ENCODE data around the gene GIGYF2. TPM values are rescaled to one million over a fixed set of nuclear protein-coding genes. Genes with fewer than 3 reads are reported as not detected.

GIGYF2 gene
- total RNA-seq, 1 experiment from 2014 or later, result 60.6 TPM

DNA sequence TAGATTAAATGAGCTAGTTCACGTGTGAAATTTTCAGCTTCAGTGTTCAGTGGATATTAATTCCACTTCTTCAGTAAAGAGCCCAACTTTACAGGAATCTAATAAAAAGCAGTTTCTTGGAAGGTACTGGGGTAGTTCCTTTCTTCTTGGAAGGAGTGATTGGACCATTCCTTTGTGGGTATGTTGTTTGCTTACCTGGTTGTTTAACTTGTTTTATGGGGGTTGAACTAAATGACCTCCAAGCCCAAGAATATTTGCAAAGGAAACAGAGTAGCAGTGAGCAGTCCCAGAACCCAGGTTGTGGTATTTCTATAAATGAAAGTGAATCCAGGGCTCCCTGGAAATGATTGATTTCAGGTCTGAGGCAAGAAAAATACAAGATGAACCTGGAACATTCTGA, 47.8 kb downstream of the GIGYF2 start:
- no peak for ATAC-seq
- DNase-seq (ENCODE audit: low read depth, low spot score), result no peak

More for the DNA sequence above, 47.8 kb downstream of the GIGYF2 start:
- Histone ChIP-seq H4K20me1 (ENCODE audit: insufficient read depth) (no peaks in the 10 kb centered on the region), H3K27me3 (ENCODE audit: insufficient read depth, low read length) (no peaks in the 10 kb centered on the region), H3K4me3 (replicated peaks in 1 of 2; ENCODE audit: low read depth in 1 of 2, low read length in 2 of 2) (no peak overlapping the region), H3K4me2 (ENCODE audit: low read length) (no peak overlapping the region), H3K4me1 (ENCODE audit: control insufficient read depth in 1 of 2, insufficient read depth in 2 of 2, low read length in 2 of 2) (peaks cover 5 to 11% of the 10 kb centered on the region in 2 experiments; a peak in 3 of 4 replicates), H3K79me2 (ENCODE audit: insufficient read depth, low read length) (peaks cover 7% of the 10 kb centered on the region; the same call in 1 of the 2 replicates), H3K36me3 (ENCODE audit: control insufficient read depth in 1 of 2, insufficient read depth in 2 of 2, low read length in 2 of 2) (peaks cover 0 to 8% of the 10 kb centered on the region in 2 experiments; a peak in 3 of 4 replicates), H3K9me2 (ENCODE audit: insufficient read depth) (no peaks in the 10 kb centered on the region), H3K27ac (ENCODE audit: low read depth, low read length) (no peak overlapping the region), H2AFZ (ENCODE audit: low read depth, low read length, poor library complexity, severe bottlenecking) (no peak overlapping the region), H3K9me3 (ENCODE audit: control insufficient read depth in 1 of 2, insufficient read depth in 1 of 2, low read depth in 1 of 2, low read length in 2 of 2) (no peaks in the 10 kb centered on the region), H3K9ac (ENCODE audit: low read length) (no peak overlapping the region)
- CTCF ChIA-PET, result interaction anchor here (1.3 kb wide), 1 partner anchor 13 kb away, joined by 3 read pairs; no protein-coding TSS in a partner anchor
- RAD21 ChIA-PET (ENCODE audit: low non-redundant PET in 1 of 2, low total read pairs in 2 of 2, uncharacterized antibody in 2 of 2, unreplicated experiment in 2 of 2), result no interaction called here
- POLR2A ChIA-PET, result no interaction called here
- TF ChIP-seq REST (IDR thresholded peaks at IDR 0.05; ENCODE audit: low read depth) (no peak), SIN3A (IDR thresholded peaks at IDR 0.05; ENCODE audit: low read depth) (no peak), EZH2 (IDR thresholded peaks at IDR 0.05) (no peak), JUND (IDR thresholded peaks at IDR 0.05) (no peak), ZFX (IDR thresholded peaks at IDR 0.05) (no peak), POLR2AphosphoS5 (IDR thresholded peaks at IDR 0.05; ENCODE audit: low read depth, low read length) (no peak), FOSL1 (IDR thresholded peaks at IDR 0.05; ENCODE audit: low read depth) (no peak), EZH2phosphoT487 (IDR thresholded peaks at IDR 0.05; ENCODE audit: borderline replicate concordance) (no peak)
- intact Hi-C loops (cut with micrococcal nuclease), result no loop called here
- no TSS peak for BruUV-seq (replicated peaks)

Data from HCT116 (cell line).